ENCODE results near the gene HEXB. TPM values are rescaled to one million over a fixed set of nuclear protein-coding genes. Genes with fewer than 3 reads are reported as not detected.
A peak's percentile ranks its signal among the peaks of the same experiment; 100 is the strongest.

The HEXB gene
- total RNA-seq, 1 donor from 2014 or later, result 58.3 TPM

DNA sequence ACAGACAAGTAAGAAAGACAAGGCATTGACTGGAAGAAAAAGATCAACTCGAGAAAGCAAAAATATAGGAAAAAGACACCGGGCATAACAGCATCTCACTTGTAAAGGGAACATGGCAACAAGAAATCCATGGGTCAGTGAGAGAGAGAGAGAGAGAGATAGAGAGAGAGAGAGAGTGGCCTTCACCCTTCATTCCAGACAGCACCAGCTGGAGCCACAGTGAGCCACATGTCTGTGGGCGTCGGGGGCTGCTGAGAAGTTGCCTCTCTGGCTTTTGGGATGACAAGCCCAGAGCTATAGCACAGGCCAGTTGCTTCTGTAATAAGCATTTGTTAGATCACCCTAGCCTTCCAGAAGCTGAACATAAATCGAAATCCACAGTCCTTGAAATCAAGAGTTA lies 24.2 kb upstream of the HEXB start:
- Mint-ChIP-seq H3K9me3 (peaks cover 10% of the 10 kb centered on the region), H3K27ac (no peak overlapping the region), H3K4me3 (no peak overlapping the region), H3K4me1 (peaks cover 14% of the 10 kb centered on the region), H3K36me3 (no peaks in the 10 kb centered on the region), H3K27me3 (ENCODE audit: low read depth) (peaks cover under 1% of the 10 kb centered on the region)
- DNase-seq (ENCODE audit: low spot score in 2 of 2, unreplicated experiment in 2 of 2), result no peak
- TF ChIP-seq CTCF (IDR thresholded peaks at IDR 0.05; ENCODE audit: unreplicated experiment), result no peak

- TF ChIP-seq CTCF (IDR thresholded peaks at IDR 0.05; ENCODE audit: unreplicated experiment), result no peak
- Mint-ChIP-seq H3K36me3 (no peaks in the 10 kb centered on the region), H3K4me3 (no peak overlapping the region)
Observed at GRCh38 chr5:74664551-74664950, 20.5 kb upstream of the HEXB start.

GRCh38 chr5:74665273-74665672 lies 19.8 kb upstream of the HEXB start:
- Mint-ChIP-seq H3K4me1 (peaks cover 17% of the 10 kb centered on the region), H3K9me3 (peaks cover 10% of the 10 kb centered on the region), H3K4me3 (no peak overlapping the region), H3K27me3 (ENCODE audit: low read depth) (peaks cover 2% of the 10 kb centered on the region), H3K36me3 (no peaks in the 10 kb centered on the region), H3K27ac (peak overlapping the region; percentile 18)
- DNase-seq (ENCODE audit: low spot score in 2 of 2, unreplicated experiment in 2 of 2), result no peak
- no peak for TF ChIP-seq CTCF (IDR thresholded peaks at IDR 0.05; ENCODE audit: unreplicated experiment)

More at GRCh38 chr5:74664551-74664950, 20.5 kb upstream of the HEXB start:
- Mint-ChIP-seq H3K9me3 (peaks cover 10% of the 10 kb centered on the region), H3K27me3 (ENCODE audit: low read depth) (peaks cover 2% of the 10 kb centered on the region), H3K4me1 (peaks cover 11% of the 10 kb centered on the region), H3K27ac (no peak overlapping the region)
- DNase-seq (ENCODE audit: low spot score in 2 of 2, unreplicated experiment in 2 of 2), result no peak

DNA sequence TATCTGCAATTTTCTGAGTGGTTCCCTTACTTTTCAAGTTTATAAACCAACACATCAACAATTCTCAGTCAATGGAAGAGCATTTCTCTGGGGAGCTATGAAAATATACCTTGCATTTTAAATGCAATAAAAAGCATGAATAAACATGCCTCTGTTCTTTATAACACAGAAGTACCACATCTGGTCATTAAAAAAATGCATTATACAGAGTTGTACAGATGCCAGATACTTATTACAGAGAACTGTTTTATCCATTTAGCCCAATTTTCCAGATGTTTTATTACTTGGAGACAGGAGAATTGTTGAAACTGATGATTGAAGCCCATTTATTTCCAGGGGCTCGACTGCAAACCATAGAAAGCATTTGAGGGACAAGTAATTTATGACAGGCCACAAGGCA lies 19.2 kb upstream of the HEXB start:
- TF ChIP-seq CTCF (IDR thresholded peaks at IDR 0.05; ENCODE audit: unreplicated experiment), result no peak
- Mint-ChIP-seq H3K4me3 (no peak overlapping the region), H3K27ac (peak overlapping the region; percentile 18), H3K36me3 (no peaks in the 10 kb centered on the region), H3K4me1 (peaks cover 17% of the 10 kb centered on the region), H3K9me3 (peaks cover 10% of the 10 kb centered on the region), H3K27me3 (ENCODE audit: low read depth) (peaks cover 2% of the 10 kb centered on the region)
- no peak for DNase-seq (ENCODE audit: low spot score in 2 of 2, unreplicated experiment in 2 of 2)

DNA sequence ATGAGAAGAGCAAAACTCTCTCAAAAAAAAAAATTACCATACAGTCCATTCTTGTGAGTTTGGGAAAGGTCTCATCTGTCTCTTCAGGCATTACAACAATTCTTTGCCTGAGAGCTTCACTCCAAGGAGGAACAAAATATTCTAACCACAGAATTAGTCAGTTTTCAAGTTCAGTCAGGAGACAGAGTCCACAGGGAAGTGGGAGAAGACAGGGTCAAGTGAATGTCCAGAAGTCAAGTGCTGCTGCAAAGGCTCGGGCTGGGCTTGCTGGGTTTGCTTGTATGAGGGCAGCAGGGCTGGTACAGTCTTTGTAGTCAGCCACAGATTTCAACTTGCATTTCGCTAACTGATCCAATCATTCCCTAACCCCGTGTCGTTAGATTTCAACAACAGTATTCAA lies 17.6 kb upstream of the HEXB start:
- DNase-seq (ENCODE audit: low spot score in 2 of 2, unreplicated experiment in 2 of 2), result no peak
- Mint-ChIP-seq H3K36me3 (no peaks in the 10 kb centered on the region), H3K4me1 (peaks cover 20% of the 10 kb centered on the region), H3K27me3 (ENCODE audit: low read depth) (peaks cover 2% of the 10 kb centered on the region), H3K9me3 (peaks cover 3% of the 10 kb centered on the region), H3K4me3 (no peak overlapping the region), H3K27ac (no peak overlapping the region)
- no peak for TF ChIP-seq CTCF (IDR thresholded peaks at IDR 0.05; ENCODE audit: unreplicated experiment)

DNA sequence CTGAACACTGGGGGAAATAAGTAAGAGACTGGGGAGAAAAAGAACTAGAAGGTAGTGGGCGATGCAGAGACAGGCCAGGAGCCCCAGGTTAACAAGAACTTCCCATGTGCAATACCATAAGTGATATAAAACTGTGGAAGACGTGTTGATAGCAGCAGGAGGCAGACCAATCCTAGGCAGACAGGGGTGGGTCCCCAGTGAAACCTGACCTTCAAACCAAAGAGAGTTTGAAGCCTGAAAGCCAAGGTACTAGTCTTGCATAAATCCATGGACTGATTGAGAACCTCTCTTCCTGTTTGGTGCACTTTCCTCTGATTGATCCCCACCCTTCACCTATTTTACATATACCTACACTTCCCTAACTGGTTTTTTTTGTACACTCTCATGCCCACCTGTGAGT lies 15.2 kb upstream of the HEXB start:
- TF ChIP-seq CTCF (IDR thresholded peaks at IDR 0.05; ENCODE audit: unreplicated experiment), result no peak
- DNase-seq (ENCODE audit: low spot score in 2 of 2, unreplicated experiment in 2 of 2), result no peak
- H3K36me3 Mint-ChIP-seq, result no peaks in the 10 kb centered on the region
- H3K27ac Mint-ChIP-seq, result no peak overlapping the region
- no peak overlapping the region for H3K4me3 Mint-ChIP-seq
- no peaks in the 10 kb centered on the region for H3K9me3 Mint-ChIP-seq
- peaks cover 30% of the 10 kb centered on the region for H3K4me1 Mint-ChIP-seq
- peaks cover 2% of the 10 kb centered on the region for H3K27me3 Mint-ChIP-seq (ENCODE audit: low read depth)

All from mesothelial cell of epicardium (in vitro differentiated cells).